HUES6 (cell line): ENCODE results near the gene KIF6.

Experiments
- H3K27ac ChIP-seq: 2 replicates; pipeline ENCODE4 v1.7.0; 2013; ENCODE audit warnings: low read depth, mild to moderate bottlenecking, low read length, inconsistent platforms
- H3K27me3 ChIP-seq: 2 replicates; pipeline ENCODE4 v1.6.1; 2013; ENCODE audit warnings: low read length; ENCODE audit not compliant: control insufficient read depth, insufficient read depth
- H3K36me3 ChIP-seq: 2 replicates; pipeline ENCODE4 v1.6.1; 2013; ENCODE audit warnings: low read length; ENCODE audit not compliant: control insufficient read depth, insufficient read depth
- H3K4me1 ChIP-seq: 2 replicates; pipeline ENCODE4 v1.6.1; 2013; ENCODE audit warnings: low read length; ENCODE audit not compliant: control insufficient read depth, insufficient read depth
- H3K4me3 ChIP-seq: 2 replicates; pipeline ENCODE4 v1.5.1; 2013; ENCODE audit warnings: low read depth, low read length
- H3K9ac ChIP-seq: one replicate; pipeline ENCODE4 v1.6.1; 2013; ENCODE audit warnings: mild to moderate bottlenecking, low read length
- H3K9me3 ChIP-seq: 2 replicates; pipeline ENCODE4 v1.6.1; 2013; ENCODE audit warnings: low read depth, low read length; ENCODE audit not compliant: control insufficient read depth, insufficient read depth

KIF6 gene

DNA sequence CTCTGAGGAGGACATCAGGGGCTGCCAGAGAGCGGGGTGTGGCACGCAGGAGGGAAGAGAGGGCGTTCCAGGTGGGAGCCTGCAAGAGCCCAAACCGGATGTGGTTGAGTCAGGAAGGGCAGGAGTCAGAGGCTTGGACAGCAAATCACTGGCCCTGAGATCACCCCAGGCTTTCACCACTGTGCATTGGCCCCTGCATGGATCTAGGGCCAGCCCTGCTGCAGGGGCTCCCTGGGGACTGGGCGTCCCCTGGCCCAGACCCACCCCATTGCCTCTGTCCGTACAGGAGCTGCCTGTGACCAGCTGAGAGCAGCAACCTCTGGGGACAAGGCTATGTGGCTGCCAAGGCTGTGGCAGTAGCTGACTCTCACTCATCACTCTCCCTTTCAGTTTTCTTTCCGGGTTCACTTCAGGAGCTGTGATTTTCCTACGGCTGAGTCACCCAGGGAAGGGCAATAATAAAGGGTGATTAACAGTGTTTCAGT lies 444.9 kb downstream of the KIF6 start:
- H3K27me3 ChIP-seq = no peaks in the 10 kb centered on the region; the same call in 1 of the 2 replicates

More for the DNA sequence above, 444.9 kb downstream of the KIF6 start:
- Histone ChIP-seq H3K36me3 (no peaks in the 10 kb centered on the region), H3K9me3 (no peaks in the 10 kb centered on the region), H3K9ac (no peak overlapping the region), H3K27ac (no peak overlapping the region), H3K4me3 (no peak overlapping the region), H3K4me1 (peaks cover 7% of the 10 kb centered on the region; the same call in 1 of the 2 replicates)
